Endothelial cell (in vitro differentiated cells): Measurements from ENCODE around the gene KCMF1. TPM values are rescaled to one million over a fixed set of nuclear protein-coding genes. Genes with fewer than 3 reads are reported as not detected.
A peak's percentile ranks its signal among the peaks of the same experiment; 100 is the strongest.

Experiments used
- DNase-seq: peaks from one replicate; pipeline ENCODE4 v3.0.0; 2021; ENCODE audit warnings: low spot score
- H3K27ac Mint-ChIP-seq: one replicate; pipeline ENCODE4 v1.8.0; 2021; ENCODE audit warnings: mixed read lengths, inconsistent platforms; ENCODE audit not compliant: unreplicated experiment
- H3K27me3 Mint-ChIP-seq: one replicate; pipeline ENCODE4 v1.8.0; 2021; ENCODE audit warnings: mild to moderate bottlenecking, moderate library complexity, mixed read lengths, inconsistent platforms; ENCODE audit not compliant: unreplicated experiment
- H3K36me3 Mint-ChIP-seq: one replicate; pipeline ENCODE4 v1.8.0; 2021; ENCODE audit warnings: mild to moderate bottlenecking, low read depth, mixed read lengths, inconsistent platforms; ENCODE audit not compliant: unreplicated experiment
- H3K4me1 Mint-ChIP-seq: one replicate; pipeline ENCODE4 v1.8.0; 2021; ENCODE audit warnings: mild to moderate bottlenecking, mixed read lengths, inconsistent platforms; ENCODE audit not compliant: unreplicated experiment
- H3K4me3 Mint-ChIP-seq: one replicate; pipeline ENCODE4 v1.8.0; 2021; ENCODE audit warnings: mild to moderate bottlenecking, mixed read lengths, inconsistent platforms; ENCODE audit not compliant: unreplicated experiment
- H3K9me3 Mint-ChIP-seq: one replicate; pipeline ENCODE4 v1.8.0; 2021; ENCODE audit warnings: mixed read lengths, inconsistent platforms; ENCODE audit not compliant: unreplicated experiment
- CTCF ChIP-seq: fragments of 200-600 bp; sonication (generic); IDR thresholded peaks from one replicate; pipeline ENCODE4 v1.5.0; 2021; ENCODE audit warnings: antibody characterized with exemption; ENCODE audit not compliant: unreplicated experiment
- total RNA-seq: library from RNA; stranded (reverse); fragmentation: NEBNext Ultra II Directional; extraction: Animal tissue kit (Norgen Biotek cat#: 25700); gene quantifications from one replicate; pipeline ENCODE4 v1.2.1, GENCODE V29; 2021; ENCODE audit not compliant: unreplicated experiment

KCMF1 gene
- total RNA-seq, 1 donor from 2014 or later, result 84.6 TPM

GRCh38 chr2:84964406-84965191 is 6.4 kb upstream of the KCMF1 start:
- Mint-ChIP-seq H3K27me3 (peaks cover 11% of the 10 kb centered on the region), H3K27ac (no peak overlapping the region), H3K9me3 (no peaks in the 10 kb centered on the region), H3K4me1 (peaks cover 22% of the 10 kb centered on the region), H3K4me3 (no peak overlapping the region), H3K36me3 (peaks cover 11% of the 10 kb centered on the region)
- no peak for TF ChIP-seq CTCF
- no peak for DNase-seq

DNA sequence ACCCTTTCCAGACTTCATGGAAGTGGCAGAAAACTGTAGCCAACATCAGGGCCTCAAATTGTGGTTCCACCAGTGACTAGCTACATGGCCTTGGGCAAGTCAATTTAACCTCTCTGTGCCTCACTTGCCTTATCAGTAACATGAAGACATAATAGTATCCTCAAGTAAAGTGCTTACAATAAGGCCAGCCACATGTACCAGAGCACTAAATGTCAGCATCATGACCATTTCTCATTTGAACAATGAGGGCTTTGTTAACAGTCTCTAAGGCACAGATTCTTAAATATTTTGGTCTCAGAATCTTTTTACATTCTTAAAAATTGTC is 5.8 kb upstream of the KCMF1 start:
- no peak overlapping the region for H3K4me3 Mint-ChIP-seq
- H3K27me3 Mint-ChIP-seq, result peaks cover 16% of the 10 kb centered on the region
- H3K36me3 Mint-ChIP-seq, result peaks cover 14% of the 10 kb centered on the region
- H3K4me1 Mint-ChIP-seq, result peaks cover 28% of the 10 kb centered on the region
- no peak for DNase-seq
- peaks cover 3% of the 10 kb centered on the region for H3K9me3 Mint-ChIP-seq
- H3K27ac Mint-ChIP-seq, result no peak overlapping the region
- no peak for TF ChIP-seq CTCF

- H3K4me1 Mint-ChIP-seq, result peaks cover 28% of the 10 kb centered on the region
- no peak overlapping the region for H3K27ac Mint-ChIP-seq
- no peak for TF ChIP-seq CTCF
- no peak overlapping the region for H3K4me3 Mint-ChIP-seq
- peaks cover 4% of the 10 kb centered on the region for H3K9me3 Mint-ChIP-seq
- peaks cover 15% of the 10 kb centered on the region for H3K36me3 Mint-ChIP-seq
- H3K27me3 Mint-ChIP-seq, result peaks cover 17% of the 10 kb centered on the region
- no peak for DNase-seq
Measured at GRCh38 chr2:84965827-84966226, 5.1 kb upstream of the KCMF1 start.

DNA sequence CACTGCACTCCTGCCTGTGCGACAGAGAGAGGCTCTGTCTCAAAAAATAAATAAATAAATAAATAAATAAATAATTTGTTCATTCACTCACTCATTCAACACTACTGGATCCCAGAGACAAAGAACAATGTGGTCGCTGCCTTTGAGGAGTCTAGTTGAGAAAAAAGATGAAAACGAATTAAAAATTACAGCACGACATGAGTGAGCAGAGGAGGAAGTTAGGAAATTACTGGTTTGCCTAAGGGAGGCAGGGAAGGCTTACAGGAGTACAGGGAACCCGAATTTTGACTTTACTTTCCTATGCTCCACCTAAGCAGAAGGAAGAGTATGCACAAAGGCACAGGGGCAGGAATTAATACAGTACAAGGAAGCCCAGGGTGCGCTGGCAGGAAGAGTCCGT is 4.2 kb upstream of the KCMF1 start:
- Mint-ChIP-seq H3K27me3 (peaks cover 17% of the 10 kb centered on the region), H3K9me3 (peaks cover 4% of the 10 kb centered on the region), H3K4me3 (no peak overlapping the region), H3K36me3 (peaks cover 15% of the 10 kb centered on the region), H3K4me1 (peaks cover 26% of the 10 kb centered on the region), H3K27ac (no peak overlapping the region)
- TF ChIP-seq CTCF, result no peak
- no peak for DNase-seq

DNA sequence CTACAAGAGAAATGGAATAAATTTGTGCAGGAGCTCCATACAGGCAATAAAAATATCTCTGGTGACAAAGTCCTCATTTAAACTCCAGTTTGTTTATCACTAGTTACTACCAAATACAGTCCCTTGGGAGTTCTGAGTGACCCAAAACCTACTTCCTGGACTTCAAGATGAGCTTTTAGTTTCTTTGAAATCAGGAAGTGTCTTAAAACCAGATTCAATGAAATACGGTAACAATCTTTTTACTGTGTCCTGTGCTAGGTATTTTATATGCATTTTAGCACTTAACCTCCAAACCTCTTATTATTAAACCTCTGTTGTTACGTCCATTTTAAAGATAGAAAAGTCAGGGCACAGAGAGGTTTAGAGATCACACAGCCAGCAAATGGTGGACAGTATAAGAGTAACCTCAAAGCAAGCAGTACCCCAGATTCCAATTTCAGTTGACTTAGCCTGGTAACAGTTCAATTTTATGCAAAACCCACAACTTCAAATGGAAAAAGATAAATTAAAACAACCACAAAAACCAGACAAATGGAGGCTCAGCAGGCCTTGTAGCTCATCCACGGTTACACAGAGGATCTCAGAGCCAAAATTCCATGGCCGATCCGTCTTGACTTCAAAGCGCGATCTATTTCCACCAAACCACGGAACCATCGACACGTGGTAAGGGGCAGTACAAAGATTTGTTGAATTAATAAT is 1.3 kb upstream of the KCMF1 start:
- Mint-ChIP-seq H3K27ac (peak overlapping the region; percentile 99), H3K9me3 (peaks cover 4% of the 10 kb centered on the region), H3K4me1 (peaks cover 36% of the 10 kb centered on the region), H3K4me3 (peak overlapping the region; percentile 99), H3K27me3 (peaks cover 16% of the 10 kb centered on the region), H3K36me3 (peaks cover 8% of the 10 kb centered on the region)
- no peak for TF ChIP-seq CTCF
- DNase-seq, result peak; percentile 8
